Measurements from ENCODE around the gene EGFR. TPM values are rescaled to one million over a fixed set of nuclear protein-coding genes. Genes with fewer than 3 reads are reported as not detected.
A peak's percentile ranks its signal among the peaks of the same experiment; 100 is the strongest.

EGFR gene
- total RNA-seq, 1 experiment from 2014 or later: 28.9 TPM

GRCh38 chr7:55133630-55134358 lies 115.0 kb downstream of the EGFR start:
- no peaks in the 10 kb centered on the region for H3K27me3 ChIP-seq (replicated peaks)
- no peaks in the 10 kb centered on the region; the same call in 1 of the 2 replicates for H3K9me3 ChIP-seq (replicated peaks)
- peak; percentile 96 for DNase-seq (ENCODE audit: low read depth in 1 of 2, low spot score in 2 of 2)
- no peaks in the 10 kb centered on the region; the same call in 1 of the 2 replicates for H3K36me3 ChIP-seq
- H3K27ac ChIP-seq: peak overlapping the region; percentile 95
- H3K4me1 ChIP-seq (replicated peaks): peaks cover 65% of the 10 kb centered on the region
- peak overlapping the region; percentile 5; the same call in 1 of the 2 replicates for H3K4me3 ChIP-seq

- H3K4me3 ChIP-seq: no peak overlapping the region
- peak overlapping the region; percentile 95 for H3K27ac ChIP-seq
- no peak for DNase-seq (ENCODE audit: low read depth in 1 of 2, low spot score in 2 of 2)
- H3K9me3 ChIP-seq (replicated peaks): no peaks in the 10 kb centered on the region; the same call in 1 of the 2 replicates
- H3K27me3 ChIP-seq (replicated peaks): no peaks in the 10 kb centered on the region
- H3K4me1 ChIP-seq (replicated peaks): peaks cover 59% of the 10 kb centered on the region
- no peaks in the 10 kb centered on the region; the same call in 1 of the 2 replicates for H3K36me3 ChIP-seq
Measured at GRCh38 chr7:55134359-55134725, 115.5 kb downstream of the EGFR start.

- Histone ChIP-seq H3K27me3 (replicated peaks) (no peaks in the 10 kb centered on the region), H3K9me3 (replicated peaks) (no peaks in the 10 kb centered on the region; the same call in 1 of the 2 replicates), H3K4me3 (no peak overlapping the region), H3K36me3 (no peaks in the 10 kb centered on the region; the same call in 1 of the 2 replicates), H3K4me1 (replicated peaks) (peaks cover 55% of the 10 kb centered on the region), H3K27ac (peak overlapping the region; percentile 95)
- no peak for DNase-seq (ENCODE audit: low read depth in 1 of 2, low spot score in 2 of 2)
Measured at GRCh38 chr7:55134786-55135185, 116.0 kb downstream of the EGFR start.

- Histone ChIP-seq H3K9me3 (replicated peaks) (no peaks in the 10 kb centered on the region; the same call in 1 of the 2 replicates), H3K27ac (peak overlapping the region; percentile 95; the same call in 1 of the 2 replicates)
Measured at GRCh38 chr7:55135462-55135861, 116.6 kb downstream of the EGFR start.

GRCh38 chr7:55138663-55139062 lies 119.8 kb downstream of the EGFR start:
- DNase-seq (ENCODE audit: low read depth in 1 of 2, low spot score in 2 of 2): no peak
- no peak overlapping the region for H3K27ac ChIP-seq

More at GRCh38 chr7:55135462-55135861, 116.6 kb downstream of the EGFR start:
- H3K27me3 ChIP-seq (replicated peaks): no peaks in the 10 kb centered on the region
- H3K36me3 ChIP-seq: no peaks in the 10 kb centered on the region; the same call in 1 of the 2 replicates
- no peak overlapping the region for H3K4me3 ChIP-seq
- H3K4me1 ChIP-seq (replicated peaks): peaks cover 51% of the 10 kb centered on the region
- DNase-seq (ENCODE audit: low read depth in 1 of 2, low spot score in 2 of 2): no peak

GRCh38 chr7:55140221-55140940 lies 121.6 kb downstream of the EGFR start:
- DNase-seq (ENCODE audit: low read depth in 1 of 2, low spot score in 2 of 2): no peak
- Histone ChIP-seq H3K36me3 (peaks cover 27% of the 10 kb centered on the region), H3K9me3 (replicated peaks) (no peaks in the 10 kb centered on the region; the same call in 1 of the 2 replicates), H3K4me1 (replicated peaks) (peaks cover 7% of the 10 kb centered on the region), H3K27ac (no peak overlapping the region), H3K4me3 (no peak overlapping the region), H3K27me3 (replicated peaks) (no peaks in the 10 kb centered on the region)

More at GRCh38 chr7:55138663-55139062, 119.8 kb downstream of the EGFR start:
- Histone ChIP-seq H3K9me3 (replicated peaks) (no peaks in the 10 kb centered on the region; the same call in 1 of the 2 replicates), H3K27me3 (replicated peaks) (no peaks in the 10 kb centered on the region), H3K36me3 (peaks cover 14% of the 10 kb centered on the region), H3K4me1 (replicated peaks) (peaks cover 25% of the 10 kb centered on the region), H3K4me3 (no peak overlapping the region)

GRCh38 chr7:55140941-55141278 lies 122.1 kb downstream of the EGFR start:
- Histone ChIP-seq H3K27me3 (replicated peaks) (no peaks in the 10 kb centered on the region), H3K36me3 (peaks cover 27% of the 10 kb centered on the region), H3K9me3 (replicated peaks) (no peaks in the 10 kb centered on the region; the same call in 1 of the 2 replicates), H3K27ac (no peak overlapping the region), H3K4me1 (replicated peaks) (peaks cover 7% of the 10 kb centered on the region; the same call in 1 of the 2 replicates), H3K4me3 (no peak overlapping the region)
- no peak for DNase-seq (ENCODE audit: low read depth in 1 of 2, low spot score in 2 of 2)

- H3K9me3 ChIP-seq (replicated peaks): no peaks in the 10 kb centered on the region; the same call in 1 of the 2 replicates
- no peak for DNase-seq (ENCODE audit: low read depth in 1 of 2, low spot score in 2 of 2)
- no peak overlapping the region for H3K4me3 ChIP-seq
- no peak overlapping the region for H3K27ac ChIP-seq
- no peaks in the 10 kb centered on the region for H3K27me3 ChIP-seq (replicated peaks)
- H3K36me3 ChIP-seq: peaks cover 41% of the 10 kb centered on the region
- peaks cover 7% of the 10 kb centered on the region; the same call in 1 of the 2 replicates for H3K4me1 ChIP-seq (replicated peaks)
Measured at GRCh38 chr7:55142919-55143600, 124.2 kb downstream of the EGFR start.

GRCh38 chr7:55144333-55145317 lies 125.8 kb downstream of the EGFR start:
- H3K4me3 ChIP-seq: no peak overlapping the region
- no peak for DNase-seq (ENCODE audit: low read depth in 1 of 2, low spot score in 2 of 2)
- peaks cover 7% of the 10 kb centered on the region; the same call in 1 of the 2 replicates for H3K4me1 ChIP-seq (replicated peaks)
- no peaks in the 10 kb centered on the region for H3K27me3 ChIP-seq (replicated peaks)
- peaks cover 49% of the 10 kb centered on the region for H3K36me3 ChIP-seq
- no peak overlapping the region for H3K27ac ChIP-seq
- H3K9me3 ChIP-seq (replicated peaks): no peaks in the 10 kb centered on the region

GRCh38 chr7:55145606-55146005 lies 126.8 kb downstream of the EGFR start:
- Histone ChIP-seq H3K27me3 (replicated peaks) (no peaks in the 10 kb centered on the region), H3K36me3 (peaks cover 54% of the 10 kb centered on the region), H3K27ac (no peak overlapping the region), H3K4me1 (replicated peaks) (peaks cover 3% of the 10 kb centered on the region; the same call in 1 of the 2 replicates), H3K9me3 (replicated peaks) (no peaks in the 10 kb centered on the region), H3K4me3 (no peak overlapping the region)
- DNase-seq (ENCODE audit: low read depth in 1 of 2, low spot score in 2 of 2): no peak

GRCh38 chr7:55147101-55147500 lies 128.3 kb downstream of the EGFR start:
- no peak overlapping the region for H3K27ac ChIP-seq
- no peaks in the 10 kb centered on the region for H3K4me1 ChIP-seq (replicated peaks)
- no peak overlapping the region for H3K4me3 ChIP-seq
- H3K27me3 ChIP-seq (replicated peaks): no peaks in the 10 kb centered on the region
- no peaks in the 10 kb centered on the region for H3K9me3 ChIP-seq (replicated peaks)
- no peak for DNase-seq (ENCODE audit: low read depth in 1 of 2, low spot score in 2 of 2)
- peaks cover 69% of the 10 kb centered on the region for H3K36me3 ChIP-seq

- no peak for DNase-seq (ENCODE audit: low read depth in 1 of 2, low spot score in 2 of 2)
- Histone ChIP-seq H3K27ac (no peak overlapping the region), H3K9me3 (replicated peaks) (no peaks in the 10 kb centered on the region), H3K4me3 (no peak overlapping the region), H3K4me1 (replicated peaks) (no peaks in the 10 kb centered on the region), H3K27me3 (replicated peaks) (no peaks in the 10 kb centered on the region), H3K36me3 (peaks cover 69% of the 10 kb centered on the region)
Measured at GRCh38 chr7:55147736-55148135, 128.9 kb downstream of the EGFR start.

GRCh38 chr7:55148571-55148970 lies 129.8 kb downstream of the EGFR start:
- no peak overlapping the region for H3K4me3 ChIP-seq
- H3K27me3 ChIP-seq (replicated peaks): no peaks in the 10 kb centered on the region
- DNase-seq (ENCODE audit: low read depth in 1 of 2, low spot score in 2 of 2): no peak
- no peaks in the 10 kb centered on the region for H3K4me1 ChIP-seq (replicated peaks)
- no peak overlapping the region for H3K27ac ChIP-seq
- peaks cover 69% of the 10 kb centered on the region for H3K36me3 ChIP-seq
- no peaks in the 10 kb centered on the region for H3K9me3 ChIP-seq (replicated peaks)
